Keratinocyte (primary cell): ENCODE data around the gene ARHGAP40.

Experiments
- EZH2 ChIP-seq: IDR thresholded peaks from one replicate; pipeline ENCODE4 v1.6.1; 2012; ENCODE audit warnings: inconsistent platforms, mild to moderate bottlenecking, low read length, moderate library complexity
- TF ChIP-seq, protein P1 (sequence below), 3 experiments: IDR thresholded peaks in 1 of 3; conservative IDR thresholded peaks in 1 of 3; optimal IDR thresholded peaks in 1 of 3; 2 replicates in 2 of 3; 3 replicates in 1 of 3; pipeline versions ENCODE3 to v1.5.1; 2011; ENCODE audit warnings: low read length in 3 of 3, mild to moderate bottlenecking in 3 of 3, moderate library complexity in 2 of 3, control low read depth in 1 of 3, inconsistent platforms in 1 of 3; ENCODE audit not compliant: insufficient read depth in 2 of 3; ENCODE audit errors: extremely low read depth in 1 of 3

DNA sequence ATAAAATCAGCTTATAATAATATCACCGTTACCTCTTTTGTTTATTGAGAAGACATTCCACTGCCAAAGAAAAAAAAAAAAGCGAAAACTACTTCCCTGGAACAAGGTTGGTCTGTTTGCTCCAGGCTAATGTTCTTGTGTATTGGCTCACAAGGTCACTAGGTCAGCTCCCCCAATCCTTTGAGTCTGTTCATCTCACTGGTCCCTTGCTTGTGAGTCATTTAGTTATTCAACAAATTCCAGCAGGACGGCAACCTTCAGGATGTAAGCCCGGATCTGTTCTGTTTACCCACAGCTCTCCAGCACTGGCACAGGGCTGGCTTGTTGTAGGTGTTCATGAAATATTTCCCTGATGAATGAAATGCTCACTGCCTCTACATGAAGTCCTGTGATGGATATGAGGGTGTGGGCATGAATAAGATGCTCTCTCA lies 3.3 kb downstream of the ARHGAP40 start:
- TF ChIP-seq, protein P1, sequence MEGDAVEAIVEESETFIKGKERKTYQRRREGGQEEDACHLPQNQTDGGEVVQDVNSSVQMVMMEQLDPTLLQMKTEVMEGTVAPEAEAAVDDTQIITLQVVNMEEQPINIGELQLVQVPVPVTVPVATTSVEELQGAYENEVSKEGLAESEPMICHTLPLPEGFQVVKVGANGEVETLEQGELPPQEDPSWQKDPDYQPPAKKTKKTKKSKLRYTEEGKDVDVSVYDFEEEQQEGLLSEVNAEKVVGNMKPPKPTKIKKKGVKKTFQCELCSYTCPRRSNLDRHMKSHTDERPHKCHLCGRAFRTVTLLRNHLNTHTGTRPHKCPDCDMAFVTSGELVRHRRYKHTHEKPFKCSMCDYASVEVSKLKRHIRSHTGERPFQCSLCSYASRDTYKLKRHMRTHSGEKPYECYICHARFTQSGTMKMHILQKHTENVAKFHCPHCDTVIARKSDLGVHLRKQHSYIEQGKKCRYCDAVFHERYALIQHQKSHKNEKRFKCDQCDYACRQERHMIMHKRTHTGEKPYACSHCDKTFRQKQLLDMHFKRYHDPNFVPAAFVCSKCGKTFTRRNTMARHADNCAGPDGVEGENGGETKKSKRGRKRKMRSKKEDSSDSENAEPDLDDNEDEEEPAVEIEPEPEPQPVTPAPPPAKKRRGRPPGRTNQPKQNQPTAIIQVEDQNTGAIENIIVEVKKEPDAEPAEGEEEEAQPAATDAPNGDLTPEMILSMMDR (optimal IDR thresholded peaks at IDR 0.05 in 1 of 3, IDR thresholded peaks at IDR 0.05 in 1 of 3, conservative IDR thresholded peaks at IDR 0.05 in 1 of 3; ENCODE audit: extremely low read depth in 1 of 3, insufficient read depth in 2 of 3, low read length in 3 of 3): no peak
- no peak for TF ChIP-seq EZH2
